ENCODE measurements around the gene ZNRF1. TPM values are rescaled to one million over a fixed set of nuclear protein-coding genes. Genes with fewer than 3 reads are reported as not detected.

Gene ZNRF1
- total and polyA plus RNA-seq, 4 donors: 7.9 to 10.9 (median 9.2) TPM

DNA sequence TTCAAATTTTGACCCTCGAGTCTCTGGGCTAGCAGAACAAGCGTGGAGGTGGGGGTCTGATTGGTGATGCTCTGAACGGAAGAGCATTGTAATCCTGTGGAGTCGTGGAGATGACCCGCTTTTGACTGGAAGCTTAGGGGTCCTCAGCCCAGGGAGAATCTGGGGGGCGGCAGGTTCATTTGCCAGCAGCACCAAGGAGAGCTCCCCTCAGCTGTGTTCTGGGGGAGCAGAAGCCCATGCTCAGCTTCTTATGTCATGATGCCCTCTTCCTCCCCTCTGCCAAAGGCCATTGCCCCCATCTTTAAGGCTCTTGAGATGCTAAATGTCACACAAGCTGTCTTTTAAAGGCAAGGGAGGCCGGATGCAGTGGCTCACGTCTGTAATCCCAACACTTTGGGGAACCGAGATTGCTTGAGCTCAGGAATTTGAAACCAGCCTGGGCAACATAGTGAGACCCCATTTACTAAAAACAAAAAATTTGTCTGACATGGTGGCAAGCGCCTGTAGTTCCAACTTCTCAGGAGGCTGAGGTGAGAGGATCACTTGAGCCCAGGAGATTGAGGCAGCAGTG is 98.5 kb downstream of the ZNRF1 start (continued):
- TF ChIP-seq RAD21 (IDR thresholded peaks at IDR 0.05) (no peak), HNF4G (IDR thresholded peaks at IDR 0.05) (no peak)

DNA sequence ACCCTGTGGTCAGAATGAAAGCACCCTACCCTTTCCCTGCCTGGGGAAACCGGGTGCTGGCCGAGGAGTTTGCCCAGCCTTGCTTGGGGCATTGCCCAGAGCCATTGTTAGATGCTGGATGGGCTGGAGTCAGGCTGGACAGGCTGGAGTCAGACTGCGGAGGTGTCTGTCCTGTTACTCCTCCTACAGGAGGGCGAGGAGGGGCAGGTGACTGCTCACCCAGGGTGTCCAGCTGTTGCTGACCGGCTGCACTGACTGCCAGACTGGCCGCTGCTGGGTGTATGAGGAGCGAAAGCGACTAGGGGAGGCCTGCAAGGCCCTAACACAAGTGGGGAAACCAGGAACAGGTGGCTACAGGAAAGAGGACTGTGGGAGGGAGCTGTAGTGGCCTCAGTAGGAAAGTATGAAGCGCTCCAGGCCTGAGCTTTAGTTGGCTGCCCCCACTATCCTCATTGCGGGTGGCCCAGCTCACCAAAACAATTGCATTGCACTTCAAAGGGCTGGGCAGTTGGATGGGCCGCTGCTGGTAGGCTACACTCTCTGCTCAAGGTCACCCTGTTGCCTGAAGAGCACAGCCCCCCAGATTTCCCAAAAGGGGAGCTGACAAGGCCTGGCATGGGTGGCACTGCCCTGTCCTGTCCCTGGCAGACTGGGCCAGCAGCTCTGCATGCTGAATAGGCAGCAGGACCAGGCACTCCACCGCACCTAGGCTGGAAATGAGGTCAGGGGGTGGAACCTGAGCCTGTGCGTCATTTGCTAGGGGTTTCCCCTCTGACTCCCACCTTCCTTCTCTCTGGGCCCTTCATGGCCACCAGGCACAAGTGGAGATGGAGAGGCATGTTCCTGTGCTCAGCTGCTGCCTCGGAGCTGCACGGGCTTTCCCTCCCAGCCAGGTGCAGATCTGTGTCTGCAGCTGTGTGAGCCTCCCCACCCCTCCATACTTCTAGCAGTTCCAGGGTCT is 99.4 kb downstream of the ZNRF1 start:
- Histone ChIP-seq H3K27ac (ENCODE audit: low read depth in 1 of 2, low read length in 2 of 2) (no peak overlapping the region), H3K4me3 (ENCODE audit: low read depth in 1 of 3, low read length in 3 of 3) (no peak overlapping the region), H3K36me3 (ENCODE audit: control insufficient read depth in 4 of 4, insufficient read depth in 3 of 4, low read depth in 1 of 4, low read length in 3 of 4) (peaks cover 0 to 3% (median 1%) of the 10 kb centered on the region in 4 donors), H3K9me3 (ENCODE audit: control insufficient read depth in 4 of 4, low read length in 3 of 4) (no peaks in the 10 kb centered on the region), H3K27me3 (ENCODE audit: control insufficient read depth in 4 of 4, insufficient read depth in 4 of 4, low read length in 3 of 4) (no peaks in the 10 kb centered on the region), H3K9ac (ENCODE audit: low read depth in 1 of 2, low read length in 2 of 2) (no peak overlapping the region), H3K4me1 (ENCODE audit: control insufficient read depth in 4 of 4, insufficient read depth in 4 of 4, low read length in 3 of 4) (peaks cover 0 to 10% (median 0%) of the 10 kb centered on the region in 4 donors)
- no peak for TF ChIP-seq RAD21 (IDR thresholded peaks at IDR 0.05)
- no peak for TF ChIP-seq HNF4G (IDR thresholded peaks at IDR 0.05)
- no peak for TF ChIP-seq NR2F2 (IDR thresholded peaks at IDR 0.05)
- no peak for TF ChIP-seq TAF1 (conservative IDR thresholded peaks at IDR 0.05)
- TF ChIP-seq JUND (IDR thresholded peaks at IDR 0.05): no peak
- no peak for TF ChIP-seq EGR1 (IDR thresholded peaks at IDR 0.05; ENCODE audit: low read depth in 2 of 2)
- no peak for TF ChIP-seq GABPA (IDR thresholded peaks at IDR 0.05 in 1 of 2, conservative IDR thresholded peaks at IDR 0.05 in 1 of 2)
- TF ChIP-seq ZBTB33 (IDR thresholded peaks at IDR 0.05): no peak
- TF ChIP-seq HNF4A (conservative IDR thresholded peaks at IDR 0.05): no peak
- WGBS: 93% methylated on average over 15 of the region's 15 CpGs
- no peak for DNase-seq (ENCODE audit: low spot score)

GRCh38 chr16:75099075-75099667 is 100.3 kb downstream of the ZNRF1 start:
- Histone ChIP-seq H3K4me3 (ENCODE audit: low read depth in 1 of 3, low read length in 3 of 3) (no peak overlapping the region), H3K27me3 (ENCODE audit: control insufficient read depth in 4 of 4, insufficient read depth in 4 of 4, low read length in 3 of 4) (no peaks in the 10 kb centered on the region), H3K27ac (ENCODE audit: low read depth in 1 of 2, low read length in 2 of 2) (peak overlapping the region in 1 of 2 donors; percentile 32), H3K9ac (ENCODE audit: low read depth in 1 of 2, low read length in 2 of 2) (no peak overlapping the region), H3K4me1 (ENCODE audit: control insufficient read depth in 4 of 4, insufficient read depth in 4 of 4, low read length in 3 of 4) (peaks cover 0 to 7% (median 0%) of the 10 kb centered on the region in 4 donors), H3K36me3 (ENCODE audit: control insufficient read depth in 4 of 4, insufficient read depth in 3 of 4, low read depth in 1 of 4, low read length in 3 of 4) (peaks cover 0 to 3% (median 1%) of the 10 kb centered on the region in 4 donors), H3K9me3 (ENCODE audit: control insufficient read depth in 4 of 4, low read length in 3 of 4) (no peaks in the 10 kb centered on the region)
- WGBS: 89% methylated on average over 8 of the region's 8 CpGs
- TF ChIP-seq CTCF (IDR thresholded peaks at IDR 0.05; ENCODE audit: low read depth, low read length, missing input control): no peak
- TF ChIP-seq HNF4G (IDR thresholded peaks at IDR 0.05): no peak
- no peak for TF ChIP-seq SP1 (IDR thresholded peaks at IDR 0.05)
- TF ChIP-seq HNF4A (conservative IDR thresholded peaks at IDR 0.05): no peak
- TF ChIP-seq JUND (IDR thresholded peaks at IDR 0.05): no peak
- no peak for TF ChIP-seq ZBTB33 (IDR thresholded peaks at IDR 0.05)
- no peak for DNase-seq (ENCODE audit: low spot score)
